Measurements from ENCODE around the gene DUT. TPM values are rescaled to one million over a fixed set of nuclear protein-coding genes. Genes with fewer than 3 reads are reported as not detected.

The DUT gene
- polyA plus RNA-seq (2013, experiment 1 of 2), result 62.3 TPM
- polyA plus RNA-seq (2013, experiment 2 of 2), result 64.5 TPM

GRCh38 chr15:48330855-48331795 lies at the start of gene DUT:
DUT (plus strand) TSS chr15:48331429; CDS start chr15:48331516, 87 bp downstream.
- Histone ChIP-seq H2BK15ac (ENCODE audit: low read depth, poor library complexity, severe bottlenecking) (peak within 1 kb of the TSS; percentile 93), H4K8ac (ENCODE audit: low read length) (peak within 1 kb of the TSS; percentile 63), H3K79me1 (replicated peaks; ENCODE audit: low read length, poor library complexity, severe bottlenecking) (peaks cover 12% of the 10 kb centered on the region), H2BK120ac (ENCODE audit: low read depth, low read length) (peak within 1 kb of the TSS; percentile 54), H3K14ac (ENCODE audit: low read length in 2 of 2) (peak within 1 kb of the TSS in 1 of 2 experiments; percentile 14), H3K9me3 (ENCODE audit: control insufficient read depth, low read length) (no peaks in the 10 kb centered on the region), H3K4me3 (ENCODE audit: insufficient read depth in 1 of 2, low read depth in 1 of 2, low read length in 2 of 2) (peak within 1 kb of the TSS; percentile 86 to 95), H4K91ac (ENCODE audit: low read length) (peak within 1 kb of the TSS; percentile 86), H3K27me3 (ENCODE audit: control insufficient read depth in 1 of 2, insufficient read depth in 1 of 2, low read length in 2 of 2) (no peaks in the 10 kb centered on the region), H3K18ac (ENCODE audit: low read depth in 1 of 2, low read length in 2 of 2) (peak within 1 kb of the TSS; percentile 89 to 90), H3K4me2 (ENCODE audit: low read length, poor library complexity, severe bottlenecking) (peak within 1 kb of the TSS; percentile 100), H3K27ac (ENCODE audit: low read length, poor library complexity, severe bottlenecking) (peak within 1 kb of the TSS; percentile 90), H3K4me1 (ENCODE audit: control insufficient read depth, insufficient read depth, low read depth, low read length) (peaks cover 3% of the 10 kb centered on the region), H3K36me3 (ENCODE audit: control insufficient read depth in 1 of 2, insufficient read depth in 2 of 2, low read depth in 1 of 2, low read length in 2 of 2) (peaks cover 0 to 30% of the 10 kb centered on the region in 2 experiments), H2BK5ac (ENCODE audit: low read depth, low read length, poor library complexity, severe bottlenecking) (peak within 1 kb of the TSS; percentile 92), H2AK5ac (ENCODE audit: low read length, severe bottlenecking) (no peak within 1 kb of the TSS), H3K23ac (ENCODE audit: low read length in 2 of 2) (peak within 1 kb of the TSS; percentile 6 to 42), H3K9ac (ENCODE audit: low read length) (peak within 1 kb of the TSS; percentile 94), H2AFZ (ENCODE audit: low read depth, low read length) (peak within 1 kb of the TSS; percentile 59), H2BK12ac (ENCODE audit: low read length in 2 of 2) (peak within 1 kb of the TSS in 1 of 2 experiments; percentile 51), H3K4ac (ENCODE audit: low read depth in 1 of 2, low read length in 2 of 2) (peak within 1 kb of the TSS; percentile 88 to 99)
- peak; percentile 88 for DNase-seq
- under 1% methylated on average over 81 of the region's 89 CpGs for WGBS

- H3K27ac ChIP-seq (ENCODE audit: low read length, poor library complexity, severe bottlenecking), result no peak overlapping the region
- no peak overlapping the region for H2BK5ac ChIP-seq (ENCODE audit: low read depth, low read length, poor library complexity, severe bottlenecking)
- WGBS, result 85% methylated on average over 4 of the region's 4 CpGs
- no peak overlapping the region for H4K91ac ChIP-seq (ENCODE audit: low read length)
- no peak overlapping the region for H3K14ac ChIP-seq (ENCODE audit: low read length in 2 of 2)
- no peaks in the 10 kb centered on the region for H3K27me3 ChIP-seq (ENCODE audit: control insufficient read depth in 1 of 2, insufficient read depth in 1 of 2, low read length in 2 of 2)
- H2BK120ac ChIP-seq (ENCODE audit: low read depth, low read length), result no peak overlapping the region
- no peak overlapping the region for H3K4me3 ChIP-seq (ENCODE audit: insufficient read depth in 1 of 2, low read depth in 1 of 2, low read length in 2 of 2)
- H3K9me3 ChIP-seq (ENCODE audit: control insufficient read depth, low read length), result no peaks in the 10 kb centered on the region
- H2BK15ac ChIP-seq (ENCODE audit: low read depth, poor library complexity, severe bottlenecking), result no peak overlapping the region
- no peak overlapping the region for H3K18ac ChIP-seq (ENCODE audit: low read depth in 1 of 2, low read length in 2 of 2)
- peak; percentile 48 for DNase-seq
- H3K23ac ChIP-seq (ENCODE audit: low read length in 2 of 2), result no peak overlapping the region
- no peak overlapping the region for H4K8ac ChIP-seq (ENCODE audit: low read length)
- H3K4ac ChIP-seq (ENCODE audit: low read depth in 1 of 2, low read length in 2 of 2), result no peak overlapping the region
- H3K4me1 ChIP-seq (ENCODE audit: control insufficient read depth, insufficient read depth, low read depth, low read length), result no peaks in the 10 kb centered on the region
- no peak overlapping the region for H2BK12ac ChIP-seq (ENCODE audit: low read length in 2 of 2)
- no peaks in the 10 kb centered on the region for H3K36me3 ChIP-seq (ENCODE audit: control insufficient read depth in 1 of 2, insufficient read depth in 2 of 2, low read depth in 1 of 2, low read length in 2 of 2)
- H3K4me2 ChIP-seq (ENCODE audit: low read length, poor library complexity, severe bottlenecking), result no peak overlapping the region
- no peak overlapping the region for H2AFZ ChIP-seq (ENCODE audit: low read depth, low read length)
- H3K79me1 ChIP-seq (replicated peaks; ENCODE audit: low read length, poor library complexity, severe bottlenecking), result no peaks in the 10 kb centered on the region
- no peak overlapping the region for H3K9ac ChIP-seq (ENCODE audit: low read length)
- no peak overlapping the region for H2AK5ac ChIP-seq (ENCODE audit: low read length, severe bottlenecking)
These were observed 49.6 kb upstream of the DUT start for GRCh38 chr15:48281674-48282073.

- Histone ChIP-seq H2BK5ac (ENCODE audit: low read depth, low read length, poor library complexity, severe bottlenecking) (no peak overlapping the region), H3K27me3 (ENCODE audit: control insufficient read depth in 1 of 2, insufficient read depth in 1 of 2, low read length in 2 of 2) (no peaks in the 10 kb centered on the region), H4K8ac (ENCODE audit: low read length) (no peak overlapping the region), H2BK12ac (ENCODE audit: low read length in 2 of 2) (peak overlapping the region in 1 of 2 experiments; percentile 37), H3K9ac (ENCODE audit: low read length) (no peak overlapping the region), H2AK5ac (ENCODE audit: low read length, severe bottlenecking) (no peak overlapping the region), H2AFZ (ENCODE audit: low read depth, low read length) (no peak overlapping the region), H4K91ac (ENCODE audit: low read length) (no peak overlapping the region), H3K4me1 (ENCODE audit: control insufficient read depth, insufficient read depth, low read depth, low read length) (no peaks in the 10 kb centered on the region), H3K4ac (ENCODE audit: low read depth in 1 of 2, low read length in 2 of 2) (peak overlapping the region; percentile 43 to 75), H3K79me1 (replicated peaks; ENCODE audit: low read length, poor library complexity, severe bottlenecking) (no peaks in the 10 kb centered on the region), H3K23ac (ENCODE audit: low read length in 2 of 2) (no peak overlapping the region), H3K36me3 (ENCODE audit: control insufficient read depth in 1 of 2, insufficient read depth in 2 of 2, low read depth in 1 of 2, low read length in 2 of 2) (no peaks in the 10 kb centered on the region), H3K18ac (ENCODE audit: low read depth in 1 of 2, low read length in 2 of 2) (peak overlapping the region in 1 of 2 experiments; percentile 28), H3K9me3 (ENCODE audit: control insufficient read depth, low read length) (no peaks in the 10 kb centered on the region), H3K4me2 (ENCODE audit: low read length, poor library complexity, severe bottlenecking) (no peak overlapping the region), H3K14ac (ENCODE audit: low read length in 2 of 2) (no peak overlapping the region), H3K27ac (ENCODE audit: low read length, poor library complexity, severe bottlenecking) (no peak overlapping the region), H2BK15ac (ENCODE audit: low read depth, poor library complexity, severe bottlenecking) (no peak overlapping the region), H3K4me3 (ENCODE audit: insufficient read depth in 1 of 2, low read depth in 1 of 2, low read length in 2 of 2) (no peak overlapping the region), H2BK120ac (ENCODE audit: low read depth, low read length) (no peak overlapping the region)
- WGBS, result 88% methylated on average over 4 of the region's 4 CpGs
- peak; percentile 12 for DNase-seq
These were observed 49.0 kb upstream of the DUT start for GRCh38 chr15:48282216-48282615.

- 83% methylated on average over 6 of the region's 6 CpGs for WGBS
- Histone ChIP-seq H3K27me3 (ENCODE audit: control insufficient read depth in 1 of 2, insufficient read depth in 1 of 2, low read length in 2 of 2) (no peaks in the 10 kb centered on the region), H4K91ac (ENCODE audit: low read length) (no peak overlapping the region), H3K9me3 (ENCODE audit: control insufficient read depth, low read length) (no peaks in the 10 kb centered on the region), H3K27ac (ENCODE audit: low read length, poor library complexity, severe bottlenecking) (no peak overlapping the region), H2AFZ (ENCODE audit: low read depth, low read length) (no peak overlapping the region), H3K4me1 (ENCODE audit: control insufficient read depth, insufficient read depth, low read depth, low read length) (no peaks in the 10 kb centered on the region), H3K79me1 (replicated peaks; ENCODE audit: low read length, poor library complexity, severe bottlenecking) (no peaks in the 10 kb centered on the region), H3K4me2 (ENCODE audit: low read length, poor library complexity, severe bottlenecking) (no peak overlapping the region), H3K36me3 (ENCODE audit: control insufficient read depth in 1 of 2, insufficient read depth in 2 of 2, low read depth in 1 of 2, low read length in 2 of 2) (no peaks in the 10 kb centered on the region), H2BK5ac (ENCODE audit: low read depth, low read length, poor library complexity, severe bottlenecking) (no peak overlapping the region), H2BK15ac (ENCODE audit: low read depth, poor library complexity, severe bottlenecking) (no peak overlapping the region), H3K4me3 (ENCODE audit: insufficient read depth in 1 of 2, low read depth in 1 of 2, low read length in 2 of 2) (no peak overlapping the region), H2BK120ac (ENCODE audit: low read depth, low read length) (peak overlapping the region; percentile 27), H4K8ac (ENCODE audit: low read length) (no peak overlapping the region), H3K14ac (ENCODE audit: low read length in 2 of 2) (no peak overlapping the region), H2BK12ac (ENCODE audit: low read length in 2 of 2) (no peak overlapping the region), H3K9ac (ENCODE audit: low read length) (no peak overlapping the region), H2AK5ac (ENCODE audit: low read length, severe bottlenecking) (no peak overlapping the region), H3K4ac (ENCODE audit: low read depth in 1 of 2, low read length in 2 of 2) (peak overlapping the region in 1 of 2 experiments; percentile 15), H3K18ac (ENCODE audit: low read depth in 1 of 2, low read length in 2 of 2) (peak overlapping the region in 1 of 2 experiments; percentile 33), H3K23ac (ENCODE audit: low read length in 2 of 2) (no peak overlapping the region)
- peak; percentile 24 for DNase-seq
These were observed 47.7 kb upstream of the DUT start for GRCh38 chr15:48283396-48284145.

Data from mesenchymal stem cell (in vitro differentiated cells and primary cell).